BJ (cell line): ENCODE measurements around the gene DDX24. TPM values are rescaled to one million over a fixed set of nuclear protein-coding genes. Genes with fewer than 3 reads are reported as not detected.

Experiments
- CTCF ChIA-PET: fragments of 350-600 bp; formaldehyde crosslinking; extraction: SDS; loops from one replicate; lab custom pipeline; 2021; ENCODE audit warnings: antibody characterized with exemption, inconsistent platforms; lab: Yijun Ruan, JAX
- POLR2A ChIA-PET: fragments of 300-600 bp; sonication (Branson Sonifier 250); formaldehyde crosslinking; extraction: SDS; loops from one replicate; lab custom pipeline; 2021; ENCODE audit warnings: antibody characterized with exemption; lab: Charles Lee
- DNase-seq: peaks from one replicate; pipeline ENCODE4 v3.0.0-alpha.2; 2011; ENCODE audit warnings: low read depth
- H3K27me3 ChIP-seq: 2 replicates; pipeline ENCODE4 v1.6.0; 2011; ENCODE audit warnings: low read length; ENCODE audit not compliant: control insufficient read depth, insufficient read depth
- H3K36me3 ChIP-seq: 2 replicates; pipeline ENCODE4 v1.5.1; 2011; ENCODE audit warnings: low read length; ENCODE audit not compliant: control insufficient read depth, insufficient read depth
- H3K4me3 ChIP-seq: 2 replicates; pipeline ENCODE4 v1.5.1; 2011; ENCODE audit warnings: low read depth, mild to moderate bottlenecking, control low read depth, low read length
- CTCF ChIP-seq: IDR thresholded peaks from 2 replicates; pipeline ENCODE4 v1.5.1; 2011; ENCODE audit warnings: low read depth, mild to moderate bottlenecking, control low read depth, inconsistent platforms, low read length, moderate library complexity; ENCODE audit not compliant: insufficient read depth
- polyA plus RNA-seq: library from polyadenylated mRNA; depleted of rRNA; stranded (reverse); fragments of >200 nt; gene quantifications from 2 replicates; pipeline ENCODE4 v1.2.3, GENCODE V29; 2011

Gene DDX24
- polyA plus RNA-seq, 1 experiment = 147 TPM

- CTCF ChIA-PET = no interaction called here
- Histone ChIP-seq H3K36me3 (no peaks in the 10 kb centered on the region; the same call in 1 of the 2 replicates), H3K4me3 (no peak overlapping the region), H3K27me3 (no peaks in the 10 kb centered on the region)
- TF ChIP-seq CTCF = no peak
- POLR2A ChIA-PET = no interaction called here
- no peak for DNase-seq
Measured at GRCh38 chr14:94102768-94103482, 21.9 kb upstream of the DDX24 start.

DNA sequence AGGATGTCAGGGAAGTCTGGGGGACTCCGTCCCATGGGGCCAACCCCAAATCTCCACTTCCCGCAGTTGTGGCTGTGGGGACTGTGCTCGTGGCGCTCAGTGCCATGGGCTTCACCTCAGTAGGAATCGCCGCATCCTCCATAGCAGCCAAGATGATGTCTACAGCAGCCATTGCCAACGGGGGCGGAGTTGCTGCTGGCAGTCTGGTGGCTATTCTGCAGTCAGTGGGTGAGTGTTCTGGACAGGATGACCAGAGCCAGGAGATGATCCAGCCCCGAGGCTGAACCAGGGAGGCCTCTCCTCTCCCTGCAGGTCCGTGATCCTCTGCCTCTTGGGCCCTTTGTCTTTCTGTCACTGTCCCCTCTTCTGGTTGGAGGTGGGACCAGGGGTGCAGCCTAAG lies 20.7 kb upstream of the DDX24 start:
- no peak overlapping the region for H3K4me3 ChIP-seq
- POLR2A ChIA-PET = no interaction called here
- no peaks in the 10 kb centered on the region for H3K27me3 ChIP-seq
- TF ChIP-seq CTCF = no peak
- no peaks in the 10 kb centered on the region; the same call in 1 of the 2 replicates for H3K36me3 ChIP-seq
- CTCF ChIA-PET = no interaction called here
- DNase-seq = no peak

- ChIA-PET POLR2A (no interaction called here), CTCF (interaction anchor here (0.8 to 1.0 kb wide), 3 partner anchors 31 to 161 kb away, joined by 3 to 4 read pairs (median 3); no protein-coding TSS in a partner anchor)
- peak; percentile 41 for DNase-seq
- no peaks in the 10 kb centered on the region; the same call in 1 of the 2 replicates for H3K36me3 ChIP-seq
- no peaks in the 10 kb centered on the region for H3K27me3 ChIP-seq
- no peak for TF ChIP-seq CTCF
- H3K4me3 ChIP-seq = no peak overlapping the region
Measured at GRCh38 chr14:94100847-94101246, 19.8 kb upstream of the DDX24 start.

DNA sequence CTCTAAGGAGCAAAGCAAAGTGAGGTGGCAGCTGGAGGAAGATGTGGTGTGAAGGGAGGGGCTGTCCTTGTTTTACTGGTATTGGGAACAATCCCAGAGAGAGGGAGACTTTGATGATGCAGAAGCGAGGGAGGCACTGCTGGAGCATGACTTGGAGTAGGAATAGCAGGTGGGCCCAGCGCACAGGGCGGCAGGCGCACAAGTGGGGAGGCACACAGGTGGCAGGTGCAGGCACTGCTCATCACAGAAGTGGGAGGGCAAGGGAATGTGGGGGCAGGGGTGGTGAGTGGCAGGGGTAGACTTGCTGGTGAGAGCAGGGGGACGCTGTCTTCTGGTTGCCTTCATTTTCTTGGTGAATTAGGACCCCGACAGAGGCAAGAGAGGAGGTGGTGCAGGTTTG lies 18.0 kb upstream of the DDX24 start:
- CTCF ChIA-PET = interaction anchor here (1.2 kb wide), 1 partner anchor 34 kb away, joined by 3 read pairs; no protein-coding TSS in a partner anchor

More for the DNA sequence above, 18.0 kb upstream of the DDX24 start:
- no peak for TF ChIP-seq CTCF
- H3K4me3 ChIP-seq = no peak overlapping the region
- H3K27me3 ChIP-seq = no peaks in the 10 kb centered on the region
- no peak for DNase-seq
- no peaks in the 10 kb centered on the region for H3K36me3 ChIP-seq
- POLR2A ChIA-PET = interaction anchor here (1.0 kb wide), 1 partner anchor 18 kb away, joined by 5 read pairs; the partner anchor contains the start of genes DDX24 and IFI27L1
